OCI-LY7 (cell line): ENCODE data around the gene NIPBL. TPM values are rescaled to one million over a fixed set of nuclear protein-coding genes. Genes with fewer than 3 reads are reported as not detected.

Experiments
- BruUV-seq: library from RNA; stranded (reverse); fragments of 400-500 nt; replicated peaks from 2 replicates; lab custom pipeline; 2021; lab: Mats Ljungman, UMichigan
- CTCF ChIA-PET: fragments of 300-600 bp; sonication (Branson Sonifier 250); formaldehyde crosslinking; loops from one replicate; lab custom pipeline; 2022; ENCODE audit warnings: antibody characterized with exemption; ENCODE audit not compliant: unreplicated experiment; lab: Charles Lee
- POLR2A ChIA-PET: fragments of 300-600 bp; sonication (Branson Sonifier 250); formaldehyde crosslinking; loops from one replicate; lab custom pipeline; 2022; ENCODE audit warnings: antibody characterized with exemption; lab: Charles Lee
- DNase-seq: peaks from one replicate; pipeline ENCODE4 v3.0.0-alpha.2; 2015; ENCODE audit warnings: low spot score
- H2AFZ ChIP-seq: fragments of 200-600 bp; sonication (generic), shearing (Covaris generic); 2 replicates; pipeline ENCODE4 v1.6.1; 2014; ENCODE audit warnings: mild to moderate bottlenecking, antibody characterized with exemption, low read length, moderate library complexity
- H3K27ac ChIP-seq: fragments of 200-600 bp; sonication (generic); 2 replicates; pipeline ENCODE4 v1.5.1; 2014; ENCODE audit warnings: mixed run types, low read depth, mild to moderate bottlenecking, moderate library complexity, low read length, inconsistent platforms; ENCODE audit not compliant: poor library complexity, severe bottlenecking
- H3K36me3 ChIP-seq: fragments of 200-600 bp; sonication (generic); 2 replicates; pipeline ENCODE4 v1.6.1; 2014; ENCODE audit warnings: mild to moderate bottlenecking, antibody characterized with exemption, low read length, moderate library complexity, mixed read lengths; ENCODE audit not compliant: insufficient read depth
- H3K4me1 ChIP-seq: fragments of 200-600 bp; sonication (generic); 2 replicates; pipeline ENCODE4 v1.5.1; 2014; ENCODE audit warnings: mild to moderate bottlenecking, low read length; ENCODE audit not compliant: insufficient read depth, poor library complexity, severe bottlenecking
- H3K4me2 ChIP-seq: fragments of 200-600 bp; sonication (generic); 2 replicates; pipeline ENCODE4 v1.6.1; 2014; ENCODE audit warnings: mild to moderate bottlenecking, low read length
- H3K4me3 ChIP-seq: fragments of 200-600 bp; sonication (generic); 2 replicates; pipeline ENCODE4 v1.5.1; 2014; ENCODE audit warnings: mild to moderate bottlenecking, low read depth, low read length; ENCODE audit not compliant: poor library complexity, severe bottlenecking
- H3K79me2 ChIP-seq: fragments of 200-600 bp; sonication (generic); 2 replicates; pipeline ENCODE4 v1.6.1; 2016; ENCODE audit warnings: low read depth, mild to moderate bottlenecking, low read length, moderate library complexity, mixed read lengths; ENCODE audit not compliant: insufficient read depth
- H3K9me2 ChIP-seq: fragments of 200-600 bp; sonication (generic); 2 replicates; pipeline ENCODE4 v1.6.1; 2016; ENCODE audit warnings: mild to moderate bottlenecking, low read length, mixed read lengths; ENCODE audit not compliant: insufficient read depth
- H3K9me3 ChIP-seq: fragments of 200-600 bp; sonication (generic); 2 replicates; pipeline ENCODE4 v1.6.1; 2014; ENCODE audit warnings: mild to moderate bottlenecking, mixed run types, low read length, mixed read lengths
- H4K20me1 ChIP-seq: fragments of 200-600 bp; sonication (generic); 2 replicates; pipeline ENCODE4 v1.6.1; 2014; ENCODE audit warnings: mild to moderate bottlenecking, antibody characterized with exemption, low read length, moderate library complexity, mixed read lengths; ENCODE audit not compliant: insufficient read depth
- EZH2phosphoT487 ChIP-seq: fragments of 200-600 bp; sonication (generic); IDR thresholded peaks from 2 replicates; pipeline ENCODE4 v1.6.1; 2018; ENCODE audit warnings: low read depth, borderline replicate concordance, mild to moderate bottlenecking, mixed run types, antibody characterized with exemption, low read length, moderate library complexity, mixed read lengths
- intact Hi-C: fragments of 100-400 bp; cut with micrococcal nuclease; formaldehyde crosslinking; loops from one replicate; pipeline ENCODE4 v1.10.0; 2022; ENCODE audit not compliant: unreplicated experiment
- total RNA-seq, 2 experiments: library from RNA; depleted of rRNA in 1 of 2; stranded (reverse); fragments of >200 nt in 1 of 2; shearing (Covaris generic) in 1 of 2; gene quantifications; 2 replicates each; pipeline ENCODE4 v1.2.3, GENCODE V29; 2014 to 2022
- TF ChIP-seq, protein P1 (sequence below): fragments of 200-600 bp; sonication (generic); conservative IDR thresholded peaks from 2 replicates; pipeline ENCODE4 v1.5.1; 2014; ENCODE audit warnings: mild to moderate bottlenecking, antibody characterized with exemption, low read length, moderate library complexity, mixed read lengths

Gene NIPBL
- total RNA-seq, 2 experiments from 2014 or later = 24.9 to 56.1 TPM

DNA sequence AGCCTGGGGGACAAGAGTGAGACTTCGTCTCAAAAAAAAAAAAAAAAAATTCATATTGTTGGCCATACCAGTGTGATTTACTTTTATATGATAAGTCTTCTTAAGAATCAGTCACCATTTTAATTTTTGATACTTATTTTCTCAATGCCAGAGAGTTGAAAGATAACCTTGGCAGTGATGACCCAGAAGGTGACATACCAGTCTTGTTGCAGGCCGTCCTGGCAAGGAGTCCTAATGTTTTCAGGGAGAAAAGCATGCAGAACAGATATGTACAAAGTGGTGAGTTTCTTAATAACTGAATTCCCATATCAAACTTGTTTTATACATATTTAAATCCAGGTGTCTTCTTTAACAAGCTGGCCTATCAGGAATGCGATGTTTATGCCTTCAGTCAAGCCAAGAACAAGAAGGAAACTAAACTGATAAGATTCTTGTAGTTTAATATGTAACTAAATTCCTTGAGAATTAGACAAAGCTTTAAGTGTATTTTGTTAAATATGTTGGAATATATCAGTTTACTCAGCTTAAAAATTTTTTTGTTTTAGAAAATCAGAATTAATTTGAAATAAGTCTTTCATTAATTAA is 81.5 kb downstream of the NIPBL start:
- no peak for DNase-seq
- intact Hi-C loops = no loop called here
- CTCF ChIA-PET = no interaction called here
- Histone ChIP-seq H3K36me3 (peaks cover 67% of the 10 kb centered on the region), H2AFZ (no peak overlapping the region), H3K9me2 (no peaks in the 10 kb centered on the region), H3K4me1 (no peaks in the 10 kb centered on the region), H3K4me2 (no peak overlapping the region), H4K20me1 (0 out of 2 replicates have a peak, but pooled peaks cover 4% of the 10 kb centered on the region), H3K27ac (no peak overlapping the region), H3K4me3 (no peak overlapping the region), H3K79me2 (peaks cover 16% of the 10 kb centered on the region; the same call in 1 of the 2 replicates), H3K9me3 (no peaks in the 10 kb centered on the region)
- no peak for TF ChIP-seq EZH2phosphoT487
- TF ChIP-seq, protein P1, sequence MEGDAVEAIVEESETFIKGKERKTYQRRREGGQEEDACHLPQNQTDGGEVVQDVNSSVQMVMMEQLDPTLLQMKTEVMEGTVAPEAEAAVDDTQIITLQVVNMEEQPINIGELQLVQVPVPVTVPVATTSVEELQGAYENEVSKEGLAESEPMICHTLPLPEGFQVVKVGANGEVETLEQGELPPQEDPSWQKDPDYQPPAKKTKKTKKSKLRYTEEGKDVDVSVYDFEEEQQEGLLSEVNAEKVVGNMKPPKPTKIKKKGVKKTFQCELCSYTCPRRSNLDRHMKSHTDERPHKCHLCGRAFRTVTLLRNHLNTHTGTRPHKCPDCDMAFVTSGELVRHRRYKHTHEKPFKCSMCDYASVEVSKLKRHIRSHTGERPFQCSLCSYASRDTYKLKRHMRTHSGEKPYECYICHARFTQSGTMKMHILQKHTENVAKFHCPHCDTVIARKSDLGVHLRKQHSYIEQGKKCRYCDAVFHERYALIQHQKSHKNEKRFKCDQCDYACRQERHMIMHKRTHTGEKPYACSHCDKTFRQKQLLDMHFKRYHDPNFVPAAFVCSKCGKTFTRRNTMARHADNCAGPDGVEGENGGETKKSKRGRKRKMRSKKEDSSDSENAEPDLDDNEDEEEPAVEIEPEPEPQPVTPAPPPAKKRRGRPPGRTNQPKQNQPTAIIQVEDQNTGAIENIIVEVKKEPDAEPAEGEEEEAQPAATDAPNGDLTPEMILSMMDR = no peak
- BruUV-seq = no TSS peak
- POLR2A ChIA-PET = interaction anchor here (0.6 to 1.0 kb wide), 3 partner anchors 34 to 1511 kb away, joined by 3 read pairs; no protein-coding TSS in a partner anchor

DNA sequence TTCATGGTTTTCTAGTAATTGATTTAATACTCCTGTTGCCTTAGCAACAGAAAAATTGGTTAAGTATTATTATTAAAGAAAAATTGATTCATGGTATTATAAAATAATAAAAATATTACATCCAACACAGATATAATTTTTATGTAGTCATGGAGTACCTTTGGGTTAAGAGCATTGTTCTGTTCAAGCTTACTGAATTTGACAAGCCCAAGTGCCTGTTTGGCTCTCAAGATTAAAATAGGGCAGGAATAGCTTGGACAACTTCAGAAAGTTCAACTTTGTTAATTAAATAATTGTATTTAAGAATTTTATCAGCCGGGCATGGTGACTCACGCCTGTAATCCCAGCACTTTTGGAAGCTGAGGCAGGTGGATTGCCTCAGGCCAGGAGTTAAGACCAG is 82.0 kb downstream of the NIPBL start:
- Histone ChIP-seq H3K27ac (no peak overlapping the region), H4K20me1 (0 out of 2 replicates have a peak, but pooled peaks cover 4% of the 10 kb centered on the region), H2AFZ (no peak overlapping the region), H3K9me2 (no peaks in the 10 kb centered on the region), H3K36me3 (peaks cover 72% of the 10 kb centered on the region), H3K4me3 (no peak overlapping the region), H3K4me2 (no peak overlapping the region), H3K79me2 (peaks cover 13% of the 10 kb centered on the region; the same call in 1 of the 2 replicates), H3K9me3 (no peaks in the 10 kb centered on the region), H3K4me1 (no peaks in the 10 kb centered on the region)
- TF ChIP-seq, protein P1 = no peak
- TF ChIP-seq EZH2phosphoT487 = no peak
- POLR2A ChIA-PET = interaction anchor here (0.6 to 1.0 kb wide), 3 partner anchors 34 to 1511 kb away, joined by 3 read pairs; no protein-coding TSS in a partner anchor
- CTCF ChIA-PET = no interaction called here
- no TSS peak for BruUV-seq
- DNase-seq = no peak
- intact Hi-C loops = no loop called here

GRCh38 chr5:36965179-36965578 is 88.6 kb downstream of the NIPBL start:
- H3K27ac ChIP-seq = no peak overlapping the region
- TF ChIP-seq, protein P1 = no peak
- no peak for TF ChIP-seq EZH2phosphoT487
- H3K79me2 ChIP-seq = no peaks in the 10 kb centered on the region; the same call in 1 of the 2 replicates
- no peak overlapping the region for H3K4me3 ChIP-seq
- no peak for DNase-seq
- H3K4me1 ChIP-seq = no peaks in the 10 kb centered on the region
- ChIA-PET CTCF (no interaction called here), POLR2A (no interaction called here)
- intact Hi-C loops = no loop called here
- H3K9me3 ChIP-seq = no peaks in the 10 kb centered on the region
- H2AFZ ChIP-seq = no peak overlapping the region
- H4K20me1 ChIP-seq = no peaks in the 10 kb centered on the region
- H3K36me3 ChIP-seq = peaks cover 53% of the 10 kb centered on the region
- H3K4me2 ChIP-seq = no peak overlapping the region
- no peaks in the 10 kb centered on the region for H3K9me2 ChIP-seq
- no TSS peak for BruUV-seq
